ENCODE data around the gene MTURN.
"Not testable (repeated sequence)": the region's sequence is repeated elsewhere in the genome, so short reads cannot be mapped to it uniquely, and the experiment has no call there.

MTURN gene

DNA sequence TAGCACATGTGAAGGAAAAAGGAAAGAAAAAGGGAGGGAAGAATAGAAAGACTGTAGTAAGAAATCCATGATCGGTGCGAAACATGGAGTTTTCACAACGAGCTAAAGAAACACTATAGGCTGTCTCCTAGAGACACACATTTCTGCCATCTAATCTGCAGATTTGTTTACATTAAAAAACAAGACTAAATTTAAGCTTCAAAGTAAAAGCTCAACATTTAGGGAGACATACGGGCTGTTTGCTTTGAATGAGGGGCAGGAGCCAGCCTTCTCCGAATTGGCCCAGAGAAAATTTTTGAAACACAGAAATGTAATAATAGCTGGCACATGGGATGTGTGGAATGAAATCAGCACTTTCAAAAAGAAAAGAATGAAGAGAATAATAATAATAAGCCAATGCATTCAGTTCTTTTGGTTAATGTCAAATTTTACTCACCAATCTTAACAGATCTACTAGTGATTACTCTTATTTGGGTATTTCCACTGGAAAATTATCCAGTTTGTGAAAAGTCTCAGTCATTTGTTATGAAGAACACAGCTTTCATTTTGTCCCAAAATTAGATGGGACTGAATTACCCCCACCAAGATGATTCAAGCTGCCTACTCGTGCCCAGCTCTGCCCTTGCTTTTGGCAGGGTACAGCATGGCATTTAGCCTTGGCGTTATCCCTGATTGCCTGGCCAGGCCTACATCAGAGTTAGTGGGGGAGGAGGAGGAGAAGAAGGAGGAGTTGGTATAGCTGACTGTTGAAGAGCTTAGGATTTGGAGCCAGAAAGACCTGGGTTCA, 47.1 kb downstream of the MTURN start:
- Histone ChIP-seq H3K36me3 (ENCODE audit: insufficient read depth, low read length) (no peaks in the 10 kb centered on the region), H3K4me1 (ENCODE audit: insufficient read depth, low read length) (no peaks in the 10 kb centered on the region), H3K9ac (ENCODE audit: low read depth, low read length) (no peak overlapping the region), H3K27ac (ENCODE audit: low read depth, low read length) (no peak overlapping the region), H3K4me3 (ENCODE audit: low read length) (no peak overlapping the region), H3K27me3 (ENCODE audit: insufficient read depth, low read length) (no peaks in the 10 kb centered on the region), H3K9me3 (ENCODE audit: insufficient read depth, low read depth, low read length) (peaks cover 6% of the 10 kb centered on the region; the same call in 1 of the 2 replicates)
- 95% methylated on average over 7 of the region's 7 CpGs for WGBS

DNA sequence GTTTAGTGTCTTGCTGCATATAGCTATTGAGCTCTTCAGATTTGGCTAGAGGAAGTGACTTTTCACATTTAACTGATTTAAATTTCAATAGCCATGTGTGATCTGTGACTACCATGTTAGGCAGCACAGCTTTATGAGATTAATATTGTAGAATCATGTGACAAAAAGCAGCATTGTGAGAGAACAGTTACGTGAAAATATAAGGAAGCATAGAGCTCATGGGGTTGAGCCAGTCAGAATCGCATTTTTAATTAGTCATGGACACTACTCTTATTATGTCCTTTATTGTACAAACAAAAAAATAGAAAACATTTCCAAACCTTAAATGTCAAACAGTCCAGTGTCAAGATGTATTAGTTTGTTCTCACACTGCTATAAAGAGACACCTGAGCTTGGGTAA, 48.0 kb downstream of the MTURN start:
- Histone ChIP-seq H3K27me3 (ENCODE audit: insufficient read depth, low read length) (no peaks in the 10 kb centered on the region), H3K4me3 (ENCODE audit: low read length) (no peak overlapping the region), H3K9me3 (ENCODE audit: insufficient read depth, low read depth, low read length) (peaks cover 15% of the 10 kb centered on the region; the same call in 1 of the 2 replicates), H3K4me1 (ENCODE audit: insufficient read depth, low read length) (no peaks in the 10 kb centered on the region), H3K9ac (ENCODE audit: low read depth, low read length) (no peak overlapping the region), H3K27ac (ENCODE audit: low read depth, low read length) (no peak overlapping the region), H3K36me3 (ENCODE audit: insufficient read depth, low read length) (no peaks in the 10 kb centered on the region)
- 93% methylated on average over 2 of the region's 2 CpGs for WGBS

DNA sequence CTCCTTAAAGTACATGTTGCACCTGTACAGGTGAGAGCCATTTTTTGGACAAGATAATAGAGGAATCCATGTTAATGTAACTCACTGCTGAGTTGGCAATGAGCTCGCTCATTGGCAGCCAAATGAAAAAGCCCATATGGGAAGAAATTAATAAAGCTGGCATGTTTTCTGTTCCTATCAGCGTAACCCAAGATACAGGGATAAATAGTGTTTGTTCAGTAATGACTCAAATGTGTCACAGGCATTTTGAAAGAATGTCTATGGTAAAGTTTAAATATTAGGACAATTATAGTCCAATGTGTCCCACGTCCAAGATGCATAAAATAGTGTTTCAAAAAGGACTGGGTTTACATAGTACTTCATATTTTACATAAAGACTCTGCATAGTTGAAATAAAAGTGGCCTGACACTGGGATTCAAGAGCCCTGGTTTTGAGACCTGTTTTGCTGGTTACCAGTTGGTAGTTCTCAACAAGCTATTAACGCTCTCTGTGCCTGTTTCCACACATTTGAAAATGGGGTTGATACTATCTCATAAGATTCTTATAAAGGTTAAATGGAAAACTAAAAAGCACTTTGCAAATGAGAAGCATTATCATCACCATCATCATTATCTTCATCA, 49.1 kb downstream of the MTURN start:
- H3K27ac ChIP-seq (ENCODE audit: low read depth, low read length) = no peak overlapping the region

DNA sequence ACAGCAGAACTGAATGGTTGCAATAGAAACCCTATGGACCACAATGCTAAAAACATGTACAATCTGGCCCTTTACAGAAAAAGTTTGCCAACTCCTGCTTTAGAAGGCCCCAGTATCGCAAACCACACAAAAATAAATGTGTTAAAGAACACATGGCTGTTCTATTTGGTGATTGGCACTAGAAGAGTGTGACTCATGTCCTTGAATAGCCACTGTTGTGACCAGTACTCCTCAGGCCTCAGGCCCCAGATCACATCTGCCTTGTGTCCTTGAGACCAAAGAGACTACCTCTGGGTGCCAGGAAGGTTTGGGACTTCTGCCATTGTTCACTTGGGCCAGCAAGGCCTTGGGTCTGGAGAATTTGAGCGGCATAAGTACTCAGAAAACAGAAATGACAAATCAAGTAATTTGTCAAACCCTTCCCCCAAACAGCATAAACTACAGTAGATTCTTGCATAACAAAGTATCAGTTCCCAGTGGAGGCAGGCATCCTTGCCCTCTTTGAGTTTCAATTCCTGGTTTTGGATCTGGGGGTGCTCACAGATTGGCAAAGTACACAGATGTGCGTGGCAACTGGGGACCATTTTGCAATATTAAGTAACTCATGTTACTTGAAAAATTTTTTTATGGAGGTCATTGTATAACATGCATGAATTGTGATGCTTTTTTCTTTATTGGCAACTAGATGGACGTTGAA, 50.2 kb downstream of the MTURN start:
- Histone ChIP-seq H3K4me3 (ENCODE audit: low read length) (no peak overlapping the region), H3K4me1 (ENCODE audit: insufficient read depth, low read length) (no peaks in the 10 kb centered on the region), H3K9ac (ENCODE audit: low read depth, low read length) (no peak overlapping the region), H3K9me3 (ENCODE audit: insufficient read depth, low read depth, low read length) (peaks cover 15% of the 10 kb centered on the region; the same call in 1 of the 2 replicates), H3K27ac (ENCODE audit: low read depth, low read length) (no peak overlapping the region), H3K36me3 (ENCODE audit: insufficient read depth, low read length) (no peaks in the 10 kb centered on the region), H3K27me3 (ENCODE audit: insufficient read depth, low read length) (no peaks in the 10 kb centered on the region)
- WGBS = 98% methylated on average over 3 of the region's 4 CpGs

More for the DNA sequence above, 49.1 kb downstream of the MTURN start:
- no peaks in the 10 kb centered on the region for H3K27me3 ChIP-seq (ENCODE audit: insufficient read depth, low read length)
- WGBS = 99% methylated on average over 4 of the region's 4 CpGs
- H3K9me3 ChIP-seq (ENCODE audit: insufficient read depth, low read depth, low read length) = peaks cover 15% of the 10 kb centered on the region; the same call in 1 of the 2 replicates
- no peak overlapping the region for H3K9ac ChIP-seq (ENCODE audit: low read depth, low read length)
- no peak overlapping the region for H3K4me3 ChIP-seq (ENCODE audit: low read length)
- no peaks in the 10 kb centered on the region for H3K4me1 ChIP-seq (ENCODE audit: insufficient read depth, low read length)
- H3K36me3 ChIP-seq (ENCODE audit: insufficient read depth, low read length) = no peaks in the 10 kb centered on the region

DNA sequence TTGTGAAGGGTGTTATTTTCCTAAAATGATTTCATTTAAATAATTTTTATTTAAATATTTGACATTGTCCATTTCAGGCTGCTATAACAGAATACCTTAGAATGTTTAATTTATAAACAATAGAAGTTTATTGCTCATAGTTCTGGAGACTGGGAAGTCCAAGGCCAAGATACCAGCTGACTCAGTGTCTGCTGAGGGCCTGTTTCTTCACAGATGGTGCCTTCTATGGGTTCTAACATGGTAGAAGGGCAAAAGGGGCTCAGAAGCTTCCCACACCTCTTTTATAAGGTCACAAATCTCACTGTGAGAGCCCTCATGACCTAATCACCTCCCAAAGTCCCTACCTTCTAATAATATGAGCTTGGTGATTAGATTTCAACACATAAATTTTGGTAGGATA, 50.7 kb downstream of the MTURN start:
- Histone ChIP-seq H3K27me3 (ENCODE audit: insufficient read depth, low read length) (no peaks in the 10 kb centered on the region), H3K4me3 (ENCODE audit: low read length) (no peak overlapping the region), H3K27ac (ENCODE audit: low read depth, low read length) (no peak overlapping the region), H3K9me3 (ENCODE audit: insufficient read depth, low read depth, low read length) (peaks cover 15% of the 10 kb centered on the region; the same call in 1 of the 2 replicates), H3K4me1 (ENCODE audit: insufficient read depth, low read length) (no peaks in the 10 kb centered on the region), H3K9ac (ENCODE audit: low read depth, low read length) (no peak overlapping the region), H3K36me3 (ENCODE audit: insufficient read depth, low read length) (no peaks in the 10 kb centered on the region)

DNA sequence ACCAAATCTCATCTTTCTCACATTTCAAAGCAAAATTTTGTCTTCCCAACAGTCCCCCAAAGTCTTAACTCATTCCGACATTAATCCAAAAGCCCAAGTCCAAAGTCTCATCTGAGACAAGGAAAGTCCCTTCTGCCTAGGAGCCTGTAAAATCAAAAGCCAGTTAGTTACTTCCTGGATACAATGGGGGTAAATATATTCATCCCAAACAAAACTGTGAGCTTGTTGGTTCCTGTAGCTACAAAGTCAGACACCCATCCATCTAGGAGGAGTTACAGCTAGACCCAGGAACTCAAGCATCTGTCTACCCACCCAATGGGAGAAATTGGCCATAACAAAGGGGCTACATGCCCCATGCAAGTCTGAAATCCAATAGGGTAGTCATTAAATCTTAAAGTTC, 51.9 kb downstream of the MTURN start:
- Histone ChIP-seq H3K9me3 (ENCODE audit: insufficient read depth, low read depth, low read length) (peaks cover 15% of the 10 kb centered on the region; the same call in 1 of the 2 replicates), H3K9ac (ENCODE audit: low read depth, low read length) (no peak overlapping the region), H3K27ac (ENCODE audit: low read depth, low read length) (no peak overlapping the region), H3K4me1 (ENCODE audit: insufficient read depth, low read length) (no peaks in the 10 kb centered on the region), H3K4me3 (ENCODE audit: low read length) (no peak overlapping the region), H3K27me3 (ENCODE audit: insufficient read depth, low read length) (no peaks in the 10 kb centered on the region), H3K36me3 (ENCODE audit: insufficient read depth, low read length) (no peaks in the 10 kb centered on the region)
- WGBS = 94% methylated on average over 1 of the region's 1 CpG

DNA sequence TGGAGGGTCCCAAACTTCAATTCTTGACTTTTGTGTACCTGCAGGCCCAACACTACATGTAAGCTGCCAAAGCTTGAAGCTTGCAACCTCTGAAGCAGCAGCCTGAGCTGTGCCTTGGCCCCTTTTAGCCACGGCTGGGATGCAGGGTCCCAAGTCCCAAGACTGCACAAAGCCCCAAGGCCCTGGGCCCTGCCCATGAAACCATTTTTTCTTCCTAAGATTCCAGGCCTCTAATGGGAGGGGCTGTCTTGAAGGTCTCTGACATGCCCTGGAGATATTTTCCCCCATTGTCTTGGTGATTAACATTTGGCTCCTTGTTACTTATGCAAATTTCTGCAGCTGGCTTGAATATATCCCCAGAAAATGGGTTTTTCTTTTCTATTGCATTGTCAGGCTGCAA, 52.7 kb downstream of the MTURN start:
- H3K4me1 ChIP-seq (ENCODE audit: insufficient read depth, low read length) = no peaks in the 10 kb centered on the region
- H3K27me3 ChIP-seq (ENCODE audit: insufficient read depth, low read length) = no peaks in the 10 kb centered on the region
- H3K27ac ChIP-seq (ENCODE audit: low read depth, low read length) = no peak overlapping the region
- no peak overlapping the region for H3K4me3 ChIP-seq (ENCODE audit: low read length)
- no peak overlapping the region for H3K9ac ChIP-seq (ENCODE audit: low read depth, low read length)
- 80% methylated on average over 1 of the region's 1 CpG for WGBS
- H3K9me3 ChIP-seq (ENCODE audit: insufficient read depth, low read depth, low read length) = peaks cover 15% of the 10 kb centered on the region; the same call in 1 of the 2 replicates
- no peaks in the 10 kb centered on the region for H3K36me3 ChIP-seq (ENCODE audit: insufficient read depth, low read length)

DNA sequence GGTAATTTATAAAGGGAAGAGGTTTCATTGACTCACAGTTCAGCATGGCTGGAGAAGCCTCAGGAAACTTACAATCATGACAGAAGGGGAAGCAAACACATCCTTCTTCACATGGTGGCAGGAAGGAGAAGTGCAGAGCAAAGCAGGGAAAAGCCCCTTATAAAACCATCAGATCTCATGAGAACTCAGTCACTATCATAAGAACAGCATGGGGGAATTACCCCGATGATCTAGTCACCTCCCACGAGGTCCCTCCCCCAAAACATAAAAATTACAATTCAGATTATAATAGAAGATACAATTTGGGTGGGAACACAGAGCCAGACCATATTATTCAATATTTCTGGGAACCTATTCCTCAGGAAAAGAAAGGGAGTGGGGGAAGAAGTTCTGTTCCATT, 53.6 kb downstream of the MTURN start:
- H3K27me3 ChIP-seq (ENCODE audit: insufficient read depth, low read length); H3K36me3 ChIP-seq (ENCODE audit: insufficient read depth, low read length); H3K9ac ChIP-seq (ENCODE audit: low read depth, low read length); H3K4me3 ChIP-seq (ENCODE audit: low read length); H3K27ac ChIP-seq (ENCODE audit: low read depth, low read length); H3K4me1 ChIP-seq (ENCODE audit: insufficient read depth, low read length): not testable (repeated sequence)
- peaks cover 15% of the 10 kb centered on the region; the same call in 1 of the 2 replicates for H3K9me3 ChIP-seq (ENCODE audit: insufficient read depth, low read depth, low read length)
- WGBS = 100% methylated on average over 1 of the region's 2 CpGs

DNA sequence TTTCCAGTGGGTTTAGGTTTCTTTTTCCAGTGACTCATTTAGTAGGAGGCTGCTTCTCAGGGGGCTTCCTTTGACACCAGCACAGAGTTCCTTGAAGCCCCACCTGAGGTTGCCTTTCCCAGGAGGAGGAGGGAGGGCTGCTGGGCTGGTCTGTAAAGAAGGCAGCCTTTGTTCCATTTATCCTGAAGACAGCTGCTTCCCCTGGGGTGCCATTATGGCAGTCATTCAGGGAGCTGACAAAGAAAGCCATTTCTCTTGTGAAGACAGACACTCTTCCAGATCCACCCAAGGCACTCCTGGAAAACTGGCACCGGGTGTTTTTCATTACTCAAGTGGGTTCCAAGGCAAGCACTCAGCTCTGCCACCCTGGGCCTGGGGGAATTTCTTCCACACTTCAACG, 54.0 kb downstream of the MTURN start:
- no peak overlapping the region for H3K9ac ChIP-seq (ENCODE audit: low read depth, low read length)
- no peaks in the 10 kb centered on the region for H3K27me3 ChIP-seq (ENCODE audit: insufficient read depth, low read length)
- peaks cover 15% of the 10 kb centered on the region; the same call in 1 of the 2 replicates for H3K9me3 ChIP-seq (ENCODE audit: insufficient read depth, low read depth, low read length)
- H3K27ac ChIP-seq (ENCODE audit: low read depth, low read length) = no peak overlapping the region
- no peaks in the 10 kb centered on the region for H3K36me3 ChIP-seq (ENCODE audit: insufficient read depth, low read length)
- WGBS = 80% methylated on average over 2 of the region's 2 CpGs
- no peaks in the 10 kb centered on the region for H3K4me1 ChIP-seq (ENCODE audit: insufficient read depth, low read length)
- no peak overlapping the region for H3K4me3 ChIP-seq (ENCODE audit: low read length)

DNA sequence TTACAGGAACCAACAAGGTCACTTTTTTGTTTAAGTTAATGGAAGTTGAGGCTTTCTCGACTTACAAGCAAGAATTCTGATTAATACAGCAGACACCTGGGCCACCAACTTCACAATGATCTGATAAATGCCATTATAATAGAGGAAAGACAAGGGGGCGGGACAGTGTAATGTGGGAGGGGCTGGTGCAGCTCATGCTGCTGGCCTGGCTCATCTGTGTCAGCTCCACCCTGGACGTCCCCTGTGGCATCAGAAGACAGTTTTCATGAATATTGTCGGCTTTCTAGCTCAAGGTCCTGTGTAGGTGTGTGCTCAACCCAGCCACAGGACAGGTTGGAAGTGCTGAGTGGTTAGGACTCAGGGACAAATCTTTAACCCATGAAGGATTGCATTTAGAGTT, 57.0 kb downstream of the MTURN start:
- Histone ChIP-seq H3K4me3 (ENCODE audit: low read length) (no peak overlapping the region), H3K27me3 (ENCODE audit: insufficient read depth, low read length) (no peaks in the 10 kb centered on the region), H3K36me3 (ENCODE audit: insufficient read depth, low read length) (no peaks in the 10 kb centered on the region), H3K4me1 (ENCODE audit: insufficient read depth, low read length) (no peaks in the 10 kb centered on the region), H3K9me3 (ENCODE audit: insufficient read depth, low read depth, low read length) (peaks cover 36% of the 10 kb centered on the region), H3K27ac (ENCODE audit: low read depth, low read length) (no peak overlapping the region), H3K9ac (ENCODE audit: low read depth, low read length) (no peak overlapping the region)
- WGBS = 87% methylated on average over 4 of the region's 4 CpGs

DNA sequence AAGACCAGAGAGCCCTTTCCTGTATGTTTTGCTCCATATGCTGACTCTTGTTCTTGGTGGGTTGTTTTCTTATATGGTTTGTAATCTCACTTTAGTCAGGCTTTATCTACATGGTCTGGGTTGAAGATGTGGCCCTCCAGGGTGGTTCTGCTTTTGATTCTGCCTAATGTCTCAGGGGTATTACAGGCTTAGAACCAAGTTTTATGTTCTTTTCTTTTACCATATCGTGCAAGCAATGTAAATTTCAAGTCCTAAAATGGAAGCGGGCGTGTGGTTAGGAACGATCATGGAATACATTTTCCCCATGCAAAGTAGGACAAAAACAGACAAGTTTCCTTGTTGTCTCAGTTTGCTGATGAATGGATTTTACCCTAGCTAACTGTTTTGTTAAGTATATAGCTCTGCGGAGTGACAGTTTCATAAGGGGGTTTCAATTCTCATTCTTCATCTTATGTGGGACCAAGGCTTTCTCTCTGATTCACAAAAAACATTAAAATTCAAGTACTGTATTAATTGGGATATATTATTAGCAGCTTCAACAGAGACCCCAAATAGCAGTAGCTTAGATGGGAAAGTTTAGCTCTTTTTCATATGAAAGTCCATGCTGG, 58.7 kb downstream of the MTURN start:
- Histone ChIP-seq H3K4me3 (ENCODE audit: low read length) (no peak overlapping the region), H3K27ac (ENCODE audit: low read depth, low read length) (no peak overlapping the region), H3K27me3 (ENCODE audit: insufficient read depth, low read length) (no peaks in the 10 kb centered on the region), H3K9ac (ENCODE audit: low read depth, low read length) (no peak overlapping the region), H3K9me3 (ENCODE audit: insufficient read depth, low read depth, low read length) (peaks cover 38% of the 10 kb centered on the region), H3K36me3 (ENCODE audit: insufficient read depth, low read length) (no peaks in the 10 kb centered on the region), H3K4me1 (ENCODE audit: insufficient read depth, low read length) (no peaks in the 10 kb centered on the region)
- WGBS = 96% methylated on average over 5 of the region's 5 CpGs

All from HUES64 (cell line).